Measurements from ENCODE around the gene STAG2. TPM values are rescaled to one million over a fixed set of nuclear protein-coding genes. Genes with fewer than 3 reads are reported as not detected.

STAG2 gene
- total and polyA plus RNA-seq, 2 experiments from 2014 or later: 29.2 to 51.7 TPM

- Histone ChIP-seq H3K9me3 (ENCODE audit: low read depth) (no peaks in the 10 kb centered on the region), H3K27me3 (replicated peaks; ENCODE audit: insufficient read depth) (no peaks in the 10 kb centered on the region), H2AFZ (no peak overlapping the region), H3K36me3 (ENCODE audit: low read depth) (no peaks in the 10 kb centered on the region), H3K9me2 (ENCODE audit: insufficient read depth) (no peaks in the 10 kb centered on the region), H3K4me1 (ENCODE audit: insufficient read depth) (peaks cover 11% of the 10 kb centered on the region), H3K79me2 (ENCODE audit: insufficient read depth) (peaks cover 100% of the 10 kb centered on the region), H3K9ac (no peak overlapping the region), H3K4me2 (ENCODE audit: unreplicated experiment) (no peak overlapping the region), H3K27ac (no peak overlapping the region), H3F3A (ENCODE audit: insufficient read depth) (peaks cover 2% of the 10 kb centered on the region), H3K4me3 (no peak overlapping the region), H4K20me1 (ENCODE audit: insufficient read depth) (no peaks in the 10 kb centered on the region; the same call in 1 of the 2 replicates)
- DNase-seq: no peak
- 100% methylated on average over 1 of the region's 1 CpG for WGBS, 2 experiments (ENCODE audit: low coverage in 1 of 2, low lambda C conversion rate in 2 of 2, missing lambda C conversion rate in 2 of 2)
- in situ Hi-C loops (cut with MboI): no loop called here
- TF ChIP-seq EZH2 (IDR thresholded peaks at IDR 0.05; ENCODE audit: insufficient read depth, poor library complexity, severe bottlenecking) (no peak), EZH2phosphoT487 (IDR thresholded peaks at IDR 0.05; ENCODE audit: insufficient read depth, low read depth) (no peak)
These were observed 27.1 kb downstream of the STAG2 start for GRCh38 chrX:123988423-123989111.

GRCh38 chrX:123989235-123989634 is 27.7 kb downstream of the STAG2 start:
- Histone ChIP-seq H4K20me1 (ENCODE audit: insufficient read depth) (no peaks in the 10 kb centered on the region; the same call in 1 of the 2 replicates), H3K27me3 (replicated peaks; ENCODE audit: insufficient read depth) (no peaks in the 10 kb centered on the region), H3K27ac (no peak overlapping the region), H3K9me3 (ENCODE audit: low read depth) (no peaks in the 10 kb centered on the region), H3K4me1 (ENCODE audit: insufficient read depth) (peaks cover 17% of the 10 kb centered on the region), H3K4me3 (no peak overlapping the region), H3K4me2 (ENCODE audit: unreplicated experiment) (no peak overlapping the region), H3K36me3 (ENCODE audit: low read depth) (no peaks in the 10 kb centered on the region), H3K9ac (no peak overlapping the region), H2AFZ (no peak overlapping the region), H3K9me2 (ENCODE audit: insufficient read depth) (no peaks in the 10 kb centered on the region), H3F3A (ENCODE audit: insufficient read depth) (peaks cover 9% of the 10 kb centered on the region), H3K79me2 (ENCODE audit: insufficient read depth) (peaks cover 100% of the 10 kb centered on the region)
- no peak for TF ChIP-seq EZH2phosphoT487 (IDR thresholded peaks at IDR 0.05; ENCODE audit: insufficient read depth, low read depth)
- no peak for TF ChIP-seq EZH2 (IDR thresholded peaks at IDR 0.05; ENCODE audit: insufficient read depth, poor library complexity, severe bottlenecking)
- in situ Hi-C loops (cut with MboI): no loop called here
- no peak for DNase-seq
- 97 to 100% methylated on average over 1 of the region's 1 CpG for WGBS, 2 experiments (ENCODE audit: low coverage in 1 of 2, low lambda C conversion rate in 2 of 2, missing lambda C conversion rate in 2 of 2)

DNA sequence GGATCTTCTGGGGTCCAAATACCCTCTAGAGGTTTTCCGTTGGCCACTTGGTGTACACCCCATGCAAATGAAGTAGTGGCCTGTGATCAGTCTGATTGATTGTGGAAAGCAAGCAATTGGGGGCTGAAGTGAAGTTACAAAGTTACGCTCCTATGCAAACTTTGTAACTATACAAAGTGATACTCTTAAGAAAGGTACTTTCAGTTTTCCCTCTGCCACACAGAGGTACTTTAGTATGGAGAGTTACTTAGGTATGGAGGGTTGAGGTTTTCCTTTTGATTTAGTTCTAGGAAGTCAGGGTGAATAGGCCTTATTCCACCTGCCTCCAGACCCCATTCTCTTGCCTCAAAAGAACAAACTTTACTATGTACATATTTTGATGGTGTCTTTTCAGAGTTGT is 28.7 kb downstream of the STAG2 start:
- TF ChIP-seq EZH2 (IDR thresholded peaks at IDR 0.05; ENCODE audit: insufficient read depth, poor library complexity, severe bottlenecking) (no peak), EZH2phosphoT487 (IDR thresholded peaks at IDR 0.05; ENCODE audit: insufficient read depth, low read depth) (no peak)
- H3K27ac ChIP-seq: no peak overlapping the region
- H3F3A ChIP-seq (ENCODE audit: insufficient read depth): peaks cover 18% of the 10 kb centered on the region
- H3K9ac ChIP-seq: no peak overlapping the region
- no peaks in the 10 kb centered on the region for H3K27me3 ChIP-seq (replicated peaks; ENCODE audit: insufficient read depth)
- no peaks in the 10 kb centered on the region for H3K9me2 ChIP-seq (ENCODE audit: insufficient read depth)
- H4K20me1 ChIP-seq (ENCODE audit: insufficient read depth): no peaks in the 10 kb centered on the region; the same call in 1 of the 2 replicates
- WGBS, 2 experiments (ENCODE audit: low coverage in 1 of 2, low lambda C conversion rate in 2 of 2, missing lambda C conversion rate in 2 of 2): 100% methylated on average over 2 of the region's 2 CpGs
- in situ Hi-C loops (cut with MboI): no loop called here
- H3K4me3 ChIP-seq: no peak overlapping the region
- DNase-seq: no peak
- H2AFZ ChIP-seq: no peak overlapping the region
- no peaks in the 10 kb centered on the region for H3K9me3 ChIP-seq (ENCODE audit: low read depth)
- H3K36me3 ChIP-seq (ENCODE audit: low read depth): no peaks in the 10 kb centered on the region
- peaks cover 100% of the 10 kb centered on the region for H3K79me2 ChIP-seq (ENCODE audit: insufficient read depth)
- no peak overlapping the region for H3K4me2 ChIP-seq (ENCODE audit: unreplicated experiment)
- peaks cover 26% of the 10 kb centered on the region for H3K4me1 ChIP-seq (ENCODE audit: insufficient read depth)

GRCh38 chrX:123990602-123991001 is 29.1 kb downstream of the STAG2 start:
- TF ChIP-seq EZH2phosphoT487 (IDR thresholded peaks at IDR 0.05; ENCODE audit: insufficient read depth, low read depth) (no peak), EZH2 (IDR thresholded peaks at IDR 0.05; ENCODE audit: insufficient read depth, poor library complexity, severe bottlenecking) (no peak)
- in situ Hi-C loops (cut with MboI): no loop called here

More at GRCh38 chrX:123990602-123991001, 29.1 kb downstream of the STAG2 start:
- no peaks in the 10 kb centered on the region for H3K9me2 ChIP-seq (ENCODE audit: insufficient read depth)
- peaks cover 19% of the 10 kb centered on the region for H3F3A ChIP-seq (ENCODE audit: insufficient read depth)
- H3K4me1 ChIP-seq (ENCODE audit: insufficient read depth): peaks cover 26% of the 10 kb centered on the region
- H3K9ac ChIP-seq: no peak overlapping the region
- no peaks in the 10 kb centered on the region for H3K36me3 ChIP-seq (ENCODE audit: low read depth)
- no peaks in the 10 kb centered on the region for H3K9me3 ChIP-seq (ENCODE audit: low read depth)
- no peak overlapping the region for H3K27ac ChIP-seq
- no peak overlapping the region for H3K4me3 ChIP-seq
- peaks cover 100% of the 10 kb centered on the region for H3K79me2 ChIP-seq (ENCODE audit: insufficient read depth)
- H3K4me2 ChIP-seq (ENCODE audit: unreplicated experiment): no peak overlapping the region
- H4K20me1 ChIP-seq (ENCODE audit: insufficient read depth): no peaks in the 10 kb centered on the region; the same call in 1 of the 2 replicates
- DNase-seq: no peak
- WGBS, 2 experiments (ENCODE audit: low coverage in 1 of 2, low lambda C conversion rate in 2 of 2, missing lambda C conversion rate in 2 of 2): 93 to 96% methylated on average over 3 of the region's 3 CpGs
- no peaks in the 10 kb centered on the region for H3K27me3 ChIP-seq (replicated peaks; ENCODE audit: insufficient read depth)
- H2AFZ ChIP-seq: no peak overlapping the region

Data from GM23248 (cell line).